Uterus (tissue), 2 donors: Measurements from ENCODE around the gene PANX1.

ENCODE experiments used
- POLR2A ChIP-seq, 2 donors: fragments of 450-650 bp; IDR thresholded peaks; one replicate each; pipeline ENCODE4 v1.6.1; 2016; ENCODE audit warnings: antibody characterized with exemption in 2 of 2, mild to moderate bottlenecking in 1 of 2, moderate library complexity in 1 of 2
- TF ChIP-seq, protein P1 (sequence below), 4 experiments: fragments of 200-600 bp in 2 of 4; fragments of 450-650 bp in 2 of 4; sonication (generic) in 2 of 4; IDR thresholded peaks; one replicate each; pipeline ENCODE4 v1.5.1; 2016 to 2019; ENCODE audit warnings: antibody characterized with exemption in 4 of 4, mild to moderate bottlenecking in 2 of 4, moderate library complexity in 1 of 4

GRCh38 chr11:94132823-94133408, 4.3 kb downstream of the PANX1 start:
- TF ChIP-seq POLR2A (IDR thresholded peaks at IDR 0.05) = no peak
- TF ChIP-seq, protein P1, sequence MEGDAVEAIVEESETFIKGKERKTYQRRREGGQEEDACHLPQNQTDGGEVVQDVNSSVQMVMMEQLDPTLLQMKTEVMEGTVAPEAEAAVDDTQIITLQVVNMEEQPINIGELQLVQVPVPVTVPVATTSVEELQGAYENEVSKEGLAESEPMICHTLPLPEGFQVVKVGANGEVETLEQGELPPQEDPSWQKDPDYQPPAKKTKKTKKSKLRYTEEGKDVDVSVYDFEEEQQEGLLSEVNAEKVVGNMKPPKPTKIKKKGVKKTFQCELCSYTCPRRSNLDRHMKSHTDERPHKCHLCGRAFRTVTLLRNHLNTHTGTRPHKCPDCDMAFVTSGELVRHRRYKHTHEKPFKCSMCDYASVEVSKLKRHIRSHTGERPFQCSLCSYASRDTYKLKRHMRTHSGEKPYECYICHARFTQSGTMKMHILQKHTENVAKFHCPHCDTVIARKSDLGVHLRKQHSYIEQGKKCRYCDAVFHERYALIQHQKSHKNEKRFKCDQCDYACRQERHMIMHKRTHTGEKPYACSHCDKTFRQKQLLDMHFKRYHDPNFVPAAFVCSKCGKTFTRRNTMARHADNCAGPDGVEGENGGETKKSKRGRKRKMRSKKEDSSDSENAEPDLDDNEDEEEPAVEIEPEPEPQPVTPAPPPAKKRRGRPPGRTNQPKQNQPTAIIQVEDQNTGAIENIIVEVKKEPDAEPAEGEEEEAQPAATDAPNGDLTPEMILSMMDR (IDR thresholded peaks at IDR 0.05) = no peak
